ENCODE measurements around the gene GPN2. TPM values are rescaled to one million over a fixed set of nuclear protein-coding genes. Genes with fewer than 3 reads are reported as not detected.

Gene GPN2
- polyA plus RNA-seq, 3 donors = 8.3 to 15.9 (median 9.6) TPM

- WGBS (ENCODE audit: insufficient coverage) = under 1% methylated on average over 88 of the region's 107 CpGs
- Histone ChIP-seq H3K4me3 (replicated peaks in 1 of 3; ENCODE audit: low read depth in 2 of 3, low read length in 3 of 3) (peak within 1 kb of the TSS; percentile 55 to 81 (median 65)), H3K36me3 (replicated peaks in 1 of 2; ENCODE audit: control insufficient read depth in 1 of 2, insufficient read depth in 2 of 2, low read length in 2 of 2) (no peaks in the 10 kb centered on the region), H2AFZ (ENCODE audit: insufficient read depth, low read depth, low read length, poor library complexity, severe bottlenecking) (peak within 1 kb of the TSS; percentile 98), H3K4me2 (replicated peaks; ENCODE audit: extremely low read depth, low read length, poor library complexity, severe bottlenecking) (peak within 1 kb of the TSS; percentile 88), H3K9ac (ENCODE audit: insufficient read depth, low read length, poor library complexity, severe bottlenecking) (peak within 1 kb of the TSS; percentile 59), H3K79me2 (ENCODE audit: insufficient read depth, low read length) (peaks cover 38% of the 10 kb centered on the region), H3K4me1 (ENCODE audit: control insufficient read depth in 1 of 2, insufficient read depth in 2 of 2, low read length in 2 of 2) (peaks cover 44 to 60% of the 10 kb centered on the region in 2 donors), H4K20me1 (ENCODE audit: insufficient read depth, low read length) (peaks cover 38% of the 10 kb centered on the region), H3K9me3 (replicated peaks in 1 of 2; ENCODE audit: control insufficient read depth in 1 of 2, insufficient read depth in 1 of 2, low read length in 2 of 2) (no peaks in the 10 kb centered on the region), H3K27me3 (ENCODE audit: control insufficient read depth in 2 of 2, insufficient read depth in 2 of 2, low read length in 2 of 2) (no peaks in the 10 kb centered on the region), H3K27ac (ENCODE audit: low read depth in 1 of 2, low read length in 2 of 2) (peak within 1 kb of the TSS in 1 of 2 donors; percentile 68)
- TF ChIP-seq CTCF (IDR thresholded peaks at IDR 0.05) = peak; percentile 58
- Mint-ChIP-seq H3K4me3 (peak within 1 kb of the TSS; percentile 91 to 95), H3K4me1 (peaks cover 57% of the 10 kb centered on the region), H3K36me3 (peaks cover 10 to 19% of the 10 kb centered on the region in 2 donors), H3K27ac (peak within 1 kb of the TSS; percentile 54 to 93 (median 90)), H3K9me3 (peaks cover 0 to 2% (median 0%) of the 10 kb centered on the region in 7 donors), H3K27me3 (ENCODE audit: low read depth in 3 of 3) (peaks cover 2 to 3% (median 2%) of the 10 kb centered on the region in 3 donors)
- intact Hi-C loops (cut with micrococcal nuclease) = loop anchor here in 1 of 2 donors (5.0 kb wide), 1 partner anchor 36 kb away; the partner anchor contains the start of gene SFN
- DNase-seq = peak; percentile 29 to 62 (median 61)
Observed at GRCh38 chr1:26826261-26827105, 63.6 kb downstream of the GPN2 start, which contains the start of gene ZDHHC18. TSS of gene ZDHHC18 (plus strand) at chr1:26826688. CDS start at chr1:26826805, 117 bp downstream.

Other genes with a start within 250 kb of the GPN2 start
- 10 to 100 TPM in 1 of 3 donors, 1 to 10 TPM in 2; 6.6 to 84.4 (median 9.5) TPM for gene ARID1A, start 194.3 kb downstream of the GPN2 start, polyA plus RNA-seq
- gene PIGV, start 102.3 kb downstream of the GPN2 start, polyA plus RNA-seq = 1 to 10 TPM; 5.7 to 9.5 (median 8.3) TPM
- 10 to 100 TPM in 1 of 3 donors, 1 to 10 TPM in 2; 3.1 to 46.6 (median 6.0) TPM for gene ZDHHC18, start 63.6 kb downstream of the GPN2 start, polyA plus RNA-seq
- under 1 TPM in 1 of 3 donors, not detected in 2; 0.36 TPM for gene SFN, start 27.1 kb downstream of the GPN2 start, polyA plus RNA-seq
- 10 to 100 TPM in 2 of 3 donors, 1 to 10 TPM in 1; 8.2 to 11.8 (median 10.7) TPM for gene GPATCH3, start 10.2 kb upstream of the GPN2 start, polyA plus RNA-seq
- gene NR0B2, start 23.7 kb upstream of the GPN2 start, polyA plus RNA-seq = not detected
- 10 to 100 TPM; 28.3 to 58.3 (median 47.4) TPM for gene NUDC, start 31.5 kb upstream of the GPN2 start, polyA plus RNA-seq
- not detected for gene KDF1, start 70.2 kb upstream of the GPN2 start, polyA plus RNA-seq
- gene TRNP1, start 103.4 kb upstream of the GPN2 start, polyA plus RNA-seq = 1 to 10 TPM in 1 of 3 donors, under 1 TPM in 2; 0.55 to 2.8 (median 0.92) TPM
- gene TENT5B, start 122.6 kb upstream of the GPN2 start, polyA plus RNA-seq = 1 to 10 TPM in 1 of 3 donors, under 1 TPM in 2; 0.27 to 1.1 (median 0.58) TPM